SK-N-SH (cell line): ENCODE results near the gene TMEM192. TPM values are rescaled to one million over a fixed set of nuclear protein-coding genes. Genes with fewer than 3 reads are reported as not detected.
"Not testable (repeated sequence)": the region's sequence is repeated elsewhere in the genome, so short reads cannot be mapped to it uniquely, and the experiment has no call there.

Source experiments
- CTCF ChIA-PET: fragments of 300-600, 350-600 bp; formaldehyde crosslinking; extraction: SDS; loops from one replicate; lab custom pipeline; 2021; lab: Yijun Ruan, JAX
- POLR2A ChIA-PET: fragments of 350-600 bp; sonication (Branson Sonifier 250); formaldehyde crosslinking; extraction: SDS; loops from one replicate; lab custom pipeline; 2020; ENCODE audit warnings: antibody characterized with exemption, inconsistent platforms; lab: Yijun Ruan, JAX
- DNase-seq: peaks from one replicate; pipeline ENCODE4 v3.0.0; 2012
- H2AFZ ChIP-seq: fragments of 200-600 bp; sonication (generic); 2 replicates; pipeline ENCODE4 v1.8.1; 2016; ENCODE audit warnings: antibody characterized with exemption, mild to moderate bottlenecking, low read depth
- H3F3A ChIP-seq: fragments of 200-600 bp; sonication (generic); replicated peaks from 2 replicates; pipeline ENCODE3; 2016; ENCODE audit warnings: antibody characterized with exemption, mild to moderate bottlenecking; ENCODE audit not compliant: insufficient read depth
- H3K27ac ChIP-seq, 2 experiments: fragments of 200-500 bp in 1 of 2; fragments of 200-600 bp in 1 of 2; sonication (Bioruptor generic) in 1 of 2; sonication (generic), shearing (Covaris generic) in 1 of 2; 2 replicates each; pipeline versions ENCODE4 v1.5.1 to v1.6.1; 2014 to 2016; ENCODE audit warnings: low read depth in 2 of 2, inconsistent platforms in 1 of 2, low read length in 1 of 2, mild to moderate bottlenecking in 1 of 2, mixed read lengths in 1 of 2
- H3K27me3 ChIP-seq: fragments of 200-600 bp; sonication (generic), shearing (Covaris generic); 2 replicates; pipeline ENCODE4 v1.6.1; 2016; ENCODE audit warnings: mixed run types; ENCODE audit not compliant: insufficient read depth
- H3K36me3 ChIP-seq, 2 experiments: fragments of 200-500 bp in 1 of 2; fragments of 200-600 bp in 1 of 2; sonication (Bioruptor generic) in 1 of 2; sonication (generic) in 1 of 2; replicated peaks in 1 of 2; 2 replicates each; pipeline versions ENCODE3 to v1.5.1; 2014 to 2016; ENCODE audit warnings: low read length in 1 of 2, mild to moderate bottlenecking in 1 of 2; ENCODE audit not compliant: insufficient read depth in 2 of 2, control insufficient read depth in 1 of 2
- H3K4me1 ChIP-seq, 2 experiments: fragments of 200-500 bp in 1 of 2; fragments of 200-600 bp in 1 of 2; sonication (Bioruptor generic) in 1 of 2; sonication (generic), shearing (Covaris generic) in 1 of 2; 2 replicates each; pipeline versions ENCODE4 v1.5.1 to v1.6.1; 2014 to 2016; ENCODE audit warnings: low read depth in 1 of 2, low read length in 1 of 2, mixed run types in 1 of 2; ENCODE audit not compliant: insufficient read depth in 2 of 2, control insufficient read depth in 1 of 2
- H3K4me2 ChIP-seq: fragments of 200-600 bp; sonication (generic), shearing (Covaris generic); 2 replicates; pipeline ENCODE4 v1.6.1; 2017; ENCODE audit warnings: mixed run types
- H3K4me3 ChIP-seq, 2 experiments: fragments of 200-500 bp in 1 of 2; fragments of 200-600 bp in 1 of 2; sonication (Bioruptor generic) in 1 of 2; sonication (generic), shearing (Covaris generic) in 1 of 2; 2 replicates each; pipeline versions ENCODE4 v1.5.1 to v1.8.1; 2014 to 2016; ENCODE audit warnings: low read depth in 2 of 2, inconsistent platforms in 1 of 2, low read length in 1 of 2, mild to moderate bottlenecking in 1 of 2, mixed read lengths in 1 of 2, moderate library complexity in 1 of 2
- H3K79me2 ChIP-seq: fragments of 200-600 bp; sonication (generic); 2 replicates; pipeline ENCODE4 v1.8.1; 2017; ENCODE audit warnings: mild to moderate bottlenecking; ENCODE audit not compliant: insufficient read depth
- H3K9ac ChIP-seq: fragments of 200-600 bp; sonication (generic); 2 replicates; pipeline ENCODE4 v1.6.1; 2017; ENCODE audit warnings: mixed run types
- H3K9me2 ChIP-seq: fragments of 200-600 bp; sonication (generic); 2 replicates; pipeline ENCODE4 v1.6.1; 2017; ENCODE audit warnings: mixed run types
- H3K9me3 ChIP-seq: fragments of 200-600 bp; sonication (generic); 2 replicates; pipeline ENCODE4 v1.6.1; 2017; ENCODE audit warnings: mixed run types, mild to moderate bottlenecking, moderate library complexity
- H4K20me1 ChIP-seq: fragments of 200-600 bp; sonication (generic); 2 replicates; pipeline ENCODE4 v1.6.1; 2017; ENCODE audit warnings: mild to moderate bottlenecking, mixed run types; ENCODE audit not compliant: insufficient read depth
- ELF1 ChIP-seq: IDR thresholded peaks from 2 replicates; pipeline ENCODE4 v1.4.0; 2012
- FOXJ3 ChIP-seq: sonication (generic); formaldehyde crosslinking; IDR thresholded peaks from 2 replicates; pipeline ENCODE4 v1.5.1; 2020; ENCODE audit warnings: mild to moderate bottlenecking, missing genetic modification reagents
- FOXM1 ChIP-seq: IDR thresholded peaks from 2 replicates; pipeline ENCODE4 v1.4.0; 2012; ENCODE audit warnings: low read depth, mild to moderate bottlenecking
- GABPA ChIP-seq: IDR thresholded peaks from 2 replicates; pipeline ENCODE4 v1.4.0; 2012; ENCODE audit warnings: low read depth, mild to moderate bottlenecking
- GATA2 ChIP-seq: sonication (generic); formaldehyde crosslinking; IDR thresholded peaks from 2 replicates; pipeline ENCODE4 v1.5.0; 2020; ENCODE audit warnings: mild to moderate bottlenecking, missing genetic modification reagents
- MAX ChIP-seq: IDR thresholded peaks from 2 replicates; pipeline ENCODE4 v1.4.0; 2012; ENCODE audit warnings: low read depth
- MEF2A ChIP-seq: IDR thresholded peaks from 2 replicates; pipeline ENCODE4 v1.4.0; 2012; ENCODE audit warnings: low read depth, borderline replicate concordance
- MXI1 ChIP-seq: IDR thresholded peaks from 2 replicates; pipeline ENCODE4 v1.6.1; 2012; ENCODE audit warnings: mild to moderate bottlenecking, low read depth, low read length, improper control_type of control experiment
- NFIC ChIP-seq: IDR thresholded peaks from 2 replicates; pipeline ENCODE4 v1.4.0; 2012; ENCODE audit warnings: borderline replicate concordance
- NRF1 ChIP-seq: IDR thresholded peaks from 2 replicates; pipeline ENCODE4 v1.6.1; 2012; ENCODE audit warnings: low read depth, mild to moderate bottlenecking, low read length
- PBX3 ChIP-seq: IDR thresholded peaks from 2 replicates; pipeline ENCODE4; 2012
- RAD21 ChIP-seq: IDR thresholded peaks from 2 replicates; pipeline ENCODE4 v1.6.1; 2012; ENCODE audit warnings: mild to moderate bottlenecking, low read length
- RCOR1 ChIP-seq: fragments of 150-350 bp; IDR thresholded peaks from 2 replicates; pipeline ENCODE4 v1.6.1; 2017; ENCODE audit warnings: antibody characterized with exemption, low read length
- RXRA ChIP-seq: IDR thresholded peaks from 2 replicates; pipeline ENCODE4 v1.4.0; 2012; ENCODE audit warnings: low read depth, mild to moderate bottlenecking, borderline replicate concordance
- SIN3A ChIP-seq: IDR thresholded peaks from 2 replicates; pipeline ENCODE4 v1.6.1; 2012; ENCODE audit warnings: low read depth, mild to moderate bottlenecking, low read length, moderate library complexity, borderline replicate concordance
- USF1 ChIP-seq: IDR thresholded peaks from 2 replicates; pipeline ENCODE4 v1.4.0; 2012; ENCODE audit warnings: low read depth, borderline replicate concordance
- YY1 ChIP-seq: IDR thresholded peaks from 2 replicates; pipeline ENCODE4 v1.4.0; 2012; ENCODE audit warnings: low read depth, mild to moderate bottlenecking
- ZBTB33 ChIP-seq: IDR thresholded peaks from 2 replicates; pipeline ENCODE4 v1.4.0; 2012; ENCODE audit warnings: low read depth, borderline replicate concordance
- WGBS: methylation state at CpG from one replicate; pipeline ENCODE4 v1.1.6; 2017; ENCODE audit warnings: low lambda C conversion rate; 5-methylcytosine and 5-hydroxymethylcytosine counted together
- polyA plus RNA-seq, 3 experiments: library from polyadenylated mRNA; depleted of rRNA; stranded (reverse); fragments of >200 nt; gene quantifications; 2 replicates each; pipeline ENCODE4 v1.2.3, GENCODE V29; 2012

The TMEM192 gene
- polyA plus RNA-seq, 1 of the 3 experiments (the other 2 are of a cell fraction): 9.1 TPM

GRCh38 chr4:165085946-165086345 lies 26.7 kb downstream of the TMEM192 start:
- Histone ChIP-seq H3K27ac (no peak overlapping the region), H3K4me1 (no peaks in the 10 kb centered on the region), H3K9me3 (no peaks in the 10 kb centered on the region), H2AFZ (no peak overlapping the region), H3K9ac (no peak overlapping the region), H3K4me3 (no peak overlapping the region), H3K9me2 (no peaks in the 10 kb centered on the region), H3K27me3 (no peaks in the 10 kb centered on the region), H3F3A (no peaks in the 10 kb centered on the region), H3K79me2 (no peaks in the 10 kb centered on the region), H4K20me1 (no peaks in the 10 kb centered on the region), H3K4me2 (no peak overlapping the region), H3K36me3 (peaks cover 3 to 6% of the 10 kb centered on the region in 2 experiments)
- TF ChIP-seq FOXJ3 (CRISPR knock-in tag) (no peak), SIN3A (no peak), YY1 (no peak), ZBTB33 (no peak), GATA2 (CRISPR knock-in tag) (no peak), MXI1 (no peak), RCOR1 (no peak), MAX (no peak), RAD21 (no peak), ELF1 (no peak), NFIC (no peak), FOXM1 (no peak), NRF1 (no peak), RXRA (no peak), USF1 (no peak), GABPA (no peak), MEF2A (no peak), PBX3 (no peak)
- CTCF ChIA-PET: interaction anchor here (1.0 to 1.5 kb wide), 2 partner anchors 11 to 27 kb away, joined by 4 to 7 read pairs; partner anchors contain the start of gene TMEM192
- no peak for DNase-seq
- WGBS: 96% methylated on average over 2 of the region's 2 CpGs
- POLR2A ChIA-PET: no interaction called here

GRCh38 chr4:165084787-165085186 lies 27.9 kb downstream of the TMEM192 start:
- DNase-seq, H3K27ac ChIP-seq, H3K27me3 ChIP-seq, H3K4me1 ChIP-seq, H3F3A ChIP-seq, H3K4me2 ChIP-seq, H3K36me3 ChIP-seq, H3K79me2 ChIP-seq, POLR2A ChIA-PET, H2AFZ ChIP-seq, H3K9me3 ChIP-seq, H3K4me3 ChIP-seq, H3K9ac ChIP-seq, H4K20me1 ChIP-seq, H3K9me2 ChIP-seq: not testable (repeated sequence)
- CTCF ChIA-PET: interaction anchor here (1.5 kb wide), 1 partner anchor 12 kb away, joined by 7 read pairs; no protein-coding TSS in a partner anchor
- 95% methylated on average over 7 of the region's 7 CpGs for WGBS
